Liver (tissue), 3 donors: Measurements from ENCODE around the gene C12orf75.

Experiments
- JUND ChIP-seq, 2 donors: IDR thresholded peaks; 2 replicates each; pipeline ENCODE4 v1.6.1; 2016; ENCODE audit warnings: antibody characterized with exemption in 2 of 2
- NR2F2 ChIP-seq: IDR thresholded peaks from 2 replicates; pipeline ENCODE4 v1.6.1; 2016; ENCODE audit warnings: antibody characterized with exemption
- RAD21 ChIP-seq, 2 donors: IDR thresholded peaks; 2 replicates each; pipeline ENCODE4 v1.6.1; 2016; ENCODE audit warnings: antibody characterized with exemption in 2 of 2, mild to moderate bottlenecking in 2 of 2
- TF ChIP-seq, protein P1 (sequence below): fragments of 150-350 bp; IDR thresholded peaks from 2 replicates; pipeline ENCODE4 v1.5.1; 2017; ENCODE audit warnings: improper control_type of control experiment, low read depth, low read length; ENCODE audit not compliant: missing input control
- TF ChIP-seq, protein P2 (sequence below): IDR thresholded peaks from 2 replicates; pipeline ENCODE4 v1.6.1; 2016; ENCODE audit warnings: antibody characterized with exemption
- TF ChIP-seq, protein P3 (sequence below): IDR thresholded peaks from 2 replicates; pipeline ENCODE4 v1.6.1; 2016; ENCODE audit warnings: antibody characterized with exemption
- donor health status: healthy.
- donor health status: healthy.

DNA sequence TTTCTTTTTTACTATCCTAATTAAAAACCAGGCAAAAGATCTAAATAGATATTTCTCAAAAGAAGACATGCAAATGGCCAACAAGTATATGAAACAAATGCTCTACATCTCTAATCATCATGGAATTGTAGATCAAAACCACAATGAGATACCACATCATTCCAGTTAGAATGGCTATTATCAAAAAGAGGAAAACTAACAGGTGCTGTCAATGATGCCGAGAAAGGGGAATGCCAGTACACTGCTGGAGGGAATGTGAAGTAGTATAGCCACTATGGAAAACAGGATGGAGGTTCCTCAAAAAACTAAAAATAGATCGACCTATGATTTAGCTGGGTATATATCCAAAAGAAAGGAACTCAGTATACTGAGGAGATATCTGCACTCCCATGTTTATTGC lies 39.0 kb upstream of the C12orf75 start:
- TF ChIP-seq, protein P1, sequence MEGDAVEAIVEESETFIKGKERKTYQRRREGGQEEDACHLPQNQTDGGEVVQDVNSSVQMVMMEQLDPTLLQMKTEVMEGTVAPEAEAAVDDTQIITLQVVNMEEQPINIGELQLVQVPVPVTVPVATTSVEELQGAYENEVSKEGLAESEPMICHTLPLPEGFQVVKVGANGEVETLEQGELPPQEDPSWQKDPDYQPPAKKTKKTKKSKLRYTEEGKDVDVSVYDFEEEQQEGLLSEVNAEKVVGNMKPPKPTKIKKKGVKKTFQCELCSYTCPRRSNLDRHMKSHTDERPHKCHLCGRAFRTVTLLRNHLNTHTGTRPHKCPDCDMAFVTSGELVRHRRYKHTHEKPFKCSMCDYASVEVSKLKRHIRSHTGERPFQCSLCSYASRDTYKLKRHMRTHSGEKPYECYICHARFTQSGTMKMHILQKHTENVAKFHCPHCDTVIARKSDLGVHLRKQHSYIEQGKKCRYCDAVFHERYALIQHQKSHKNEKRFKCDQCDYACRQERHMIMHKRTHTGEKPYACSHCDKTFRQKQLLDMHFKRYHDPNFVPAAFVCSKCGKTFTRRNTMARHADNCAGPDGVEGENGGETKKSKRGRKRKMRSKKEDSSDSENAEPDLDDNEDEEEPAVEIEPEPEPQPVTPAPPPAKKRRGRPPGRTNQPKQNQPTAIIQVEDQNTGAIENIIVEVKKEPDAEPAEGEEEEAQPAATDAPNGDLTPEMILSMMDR = no peak
- TF ChIP-seq RAD21 (IDR thresholded peaks at IDR 0.05) (no peak), JUND (IDR thresholded peaks at IDR 0.05) (no peak), NR2F2 (no peak)
- TF ChIP-seq, protein P2, sequence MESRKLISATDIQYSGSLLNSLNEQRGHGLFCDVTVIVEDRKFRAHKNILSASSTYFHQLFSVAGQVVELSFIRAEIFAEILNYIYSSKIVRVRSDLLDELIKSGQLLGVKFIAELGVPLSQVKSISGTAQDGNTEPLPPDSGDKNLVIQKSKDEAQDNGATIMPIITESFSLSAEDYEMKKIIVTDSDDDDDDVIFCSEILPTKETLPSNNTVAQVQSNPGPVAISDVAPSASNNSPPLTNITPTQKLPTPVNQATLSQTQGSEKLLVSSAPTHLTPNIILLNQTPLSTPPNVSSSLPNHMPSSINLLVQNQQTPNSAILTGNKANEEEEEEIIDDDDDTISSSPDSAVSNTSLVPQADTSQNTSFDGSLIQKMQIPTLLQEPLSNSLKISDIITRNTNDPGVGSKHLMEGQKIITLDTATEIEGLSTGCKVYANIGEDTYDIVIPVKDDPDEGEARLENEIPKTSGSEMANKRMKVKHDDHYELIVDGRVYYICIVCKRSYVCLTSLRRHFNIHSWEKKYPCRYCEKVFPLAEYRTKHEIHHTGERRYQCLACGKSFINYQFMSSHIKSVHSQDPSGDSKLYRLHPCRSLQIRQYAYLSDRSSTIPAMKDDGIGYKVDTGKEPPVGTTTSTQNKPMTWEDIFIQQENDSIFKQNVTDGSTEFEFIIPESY = no peak
- TF ChIP-seq, protein P3, sequence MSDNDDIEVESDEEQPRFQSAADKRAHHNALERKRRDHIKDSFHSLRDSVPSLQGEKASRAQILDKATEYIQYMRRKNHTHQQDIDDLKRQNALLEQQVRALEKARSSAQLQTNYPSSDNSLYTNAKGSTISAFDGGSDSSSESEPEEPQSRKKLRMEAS = no peak
